ENCODE measurements around the gene RAI1.

The RAI1 gene

DNA sequence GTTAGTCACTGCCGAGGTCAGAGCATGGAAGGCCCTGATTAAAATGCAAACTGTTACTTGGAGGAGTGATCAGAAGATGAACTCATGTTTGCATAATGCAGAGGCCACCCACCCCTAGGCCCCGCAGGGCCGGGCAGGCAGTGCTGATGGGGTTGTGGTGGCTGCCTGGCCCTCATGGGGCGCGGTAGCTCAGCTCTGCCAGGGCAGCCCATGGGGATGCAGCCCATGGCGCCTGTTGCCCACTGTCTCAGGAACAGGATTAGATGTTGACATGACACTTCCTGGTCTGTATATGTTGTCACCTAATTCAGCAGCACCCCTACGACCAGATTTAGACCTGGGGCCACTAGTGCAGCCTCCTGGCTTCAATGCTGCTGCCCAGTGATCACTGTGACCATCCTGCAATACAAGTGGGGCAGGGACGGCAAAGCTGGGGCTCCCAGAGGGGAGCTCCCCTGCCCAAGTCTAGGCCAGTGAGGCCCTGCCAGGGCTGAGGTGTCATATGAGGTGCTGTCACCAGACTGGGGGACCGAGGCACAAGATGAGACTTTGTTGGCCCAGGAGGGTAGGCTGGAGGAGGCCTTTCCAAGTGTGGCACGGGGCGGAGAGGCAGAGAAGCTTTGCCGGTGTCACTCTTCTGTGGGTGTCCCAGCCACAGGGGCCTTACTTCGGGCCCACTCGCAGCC is 49.1 kb downstream of the RAI1 start:
- DNase-seq (ENCODE audit: low read depth in 1 of 2, low spot score in 1 of 2), result no peak

DNA sequence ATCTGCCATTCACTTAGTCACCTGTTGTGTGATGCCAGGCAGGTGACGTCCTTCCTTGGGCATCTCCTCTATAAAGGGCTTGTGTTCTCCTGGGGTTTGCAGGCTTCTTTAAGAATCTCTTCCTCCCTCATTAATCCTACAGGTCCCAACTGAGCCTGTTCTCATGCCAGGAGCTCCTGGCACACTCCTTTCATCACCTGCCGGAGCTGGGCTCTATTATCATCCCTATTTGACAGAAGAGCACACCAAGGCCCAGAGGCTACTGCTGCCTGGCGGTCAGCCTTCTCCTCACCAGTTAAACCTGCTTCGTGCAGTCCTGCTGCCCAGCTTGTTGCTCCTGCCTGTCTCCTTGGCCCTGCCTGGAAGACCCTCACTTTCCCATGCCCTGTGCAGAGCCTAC is 51.2 kb downstream of the RAI1 start:
- no peak for DNase-seq (ENCODE audit: low read depth in 1 of 2, low spot score in 1 of 2)

DNA sequence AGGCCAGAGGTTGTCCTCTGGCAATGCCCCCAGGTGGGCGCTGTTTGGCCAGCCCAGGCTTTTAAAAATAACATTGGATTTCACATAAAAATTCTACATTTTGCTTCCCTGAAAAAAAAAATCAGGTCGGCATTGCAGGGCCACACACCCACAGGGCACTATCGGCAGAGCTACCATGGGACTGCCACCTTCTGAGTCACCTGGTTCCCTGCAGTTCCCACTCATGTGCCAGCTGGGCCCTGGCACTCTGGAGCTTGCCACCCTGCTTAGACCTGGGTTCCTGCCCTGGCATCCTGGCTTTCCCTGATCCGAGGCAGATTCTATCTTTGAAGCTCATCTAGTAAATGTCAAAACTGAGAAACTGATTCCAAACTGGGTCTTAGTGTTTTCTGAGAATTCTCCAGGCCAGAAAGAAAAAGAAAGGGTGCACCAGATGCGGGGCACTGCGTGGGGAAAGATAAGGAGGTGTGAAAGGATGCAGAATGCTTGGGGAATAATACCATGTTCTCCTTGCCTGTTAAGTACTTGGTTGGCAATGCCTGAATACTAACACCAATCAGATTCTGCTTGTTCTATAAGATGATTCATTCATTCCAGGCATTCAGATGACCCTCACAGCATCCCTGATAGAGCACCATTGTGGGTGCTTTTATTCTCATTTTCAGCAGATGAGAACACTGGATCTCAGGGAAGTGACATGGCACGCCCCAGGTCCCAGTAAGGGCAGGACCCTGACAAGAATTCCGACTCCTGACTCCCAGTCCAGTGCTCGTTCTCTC is 51.8 kb downstream of the RAI1 start:
- no peak for DNase-seq (ENCODE audit: low read depth in 1 of 2, low spot score in 1 of 2)

DNA sequence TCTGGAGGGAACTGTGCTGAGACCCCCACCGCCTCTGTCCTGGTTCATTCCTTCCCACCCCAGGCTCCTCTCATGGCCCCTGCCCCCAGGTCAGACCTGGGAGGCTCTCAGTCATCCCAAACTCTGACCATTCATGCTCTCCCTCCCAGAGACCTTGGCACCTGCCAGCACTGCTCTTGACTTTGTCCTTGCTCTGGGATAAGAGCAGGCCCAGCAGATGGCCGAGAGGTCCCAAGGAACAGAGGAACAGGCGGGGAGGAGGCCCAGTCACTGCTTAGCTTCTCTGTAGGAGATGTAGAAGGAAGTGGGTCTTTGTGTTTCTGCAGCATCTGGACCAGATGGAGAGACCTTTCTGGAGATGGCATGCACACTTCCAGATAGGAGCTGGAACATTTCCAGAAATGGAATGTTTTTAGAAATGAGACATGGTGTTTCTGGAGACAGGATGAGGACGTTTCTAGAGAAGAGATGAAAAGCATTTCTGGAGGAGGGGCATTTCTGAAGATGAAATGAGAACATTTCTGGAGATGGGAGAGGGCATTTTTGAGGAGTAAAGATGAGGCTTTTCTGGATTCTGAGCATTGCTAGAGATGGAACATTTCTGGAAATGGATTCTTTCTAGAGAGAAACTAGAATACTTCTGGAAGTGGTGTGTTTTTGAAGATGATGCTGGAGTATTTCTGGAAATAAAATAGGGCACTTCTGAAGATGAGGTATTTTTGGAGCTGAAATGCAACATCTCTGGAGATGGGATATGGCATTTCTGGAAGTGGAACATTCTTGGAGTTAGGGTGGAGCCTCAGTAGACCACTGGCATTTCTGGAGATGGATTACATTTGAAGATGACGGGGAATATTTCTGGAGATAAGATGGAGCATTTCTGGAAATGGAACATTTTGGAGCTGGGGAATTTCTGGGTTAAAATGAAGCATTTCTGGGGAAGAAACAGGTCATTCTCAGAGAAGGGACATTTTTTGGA is 55.2 kb downstream of the RAI1 start:
- no peak for DNase-seq (ENCODE audit: low read depth in 1 of 2, low spot score in 1 of 2)

DNA sequence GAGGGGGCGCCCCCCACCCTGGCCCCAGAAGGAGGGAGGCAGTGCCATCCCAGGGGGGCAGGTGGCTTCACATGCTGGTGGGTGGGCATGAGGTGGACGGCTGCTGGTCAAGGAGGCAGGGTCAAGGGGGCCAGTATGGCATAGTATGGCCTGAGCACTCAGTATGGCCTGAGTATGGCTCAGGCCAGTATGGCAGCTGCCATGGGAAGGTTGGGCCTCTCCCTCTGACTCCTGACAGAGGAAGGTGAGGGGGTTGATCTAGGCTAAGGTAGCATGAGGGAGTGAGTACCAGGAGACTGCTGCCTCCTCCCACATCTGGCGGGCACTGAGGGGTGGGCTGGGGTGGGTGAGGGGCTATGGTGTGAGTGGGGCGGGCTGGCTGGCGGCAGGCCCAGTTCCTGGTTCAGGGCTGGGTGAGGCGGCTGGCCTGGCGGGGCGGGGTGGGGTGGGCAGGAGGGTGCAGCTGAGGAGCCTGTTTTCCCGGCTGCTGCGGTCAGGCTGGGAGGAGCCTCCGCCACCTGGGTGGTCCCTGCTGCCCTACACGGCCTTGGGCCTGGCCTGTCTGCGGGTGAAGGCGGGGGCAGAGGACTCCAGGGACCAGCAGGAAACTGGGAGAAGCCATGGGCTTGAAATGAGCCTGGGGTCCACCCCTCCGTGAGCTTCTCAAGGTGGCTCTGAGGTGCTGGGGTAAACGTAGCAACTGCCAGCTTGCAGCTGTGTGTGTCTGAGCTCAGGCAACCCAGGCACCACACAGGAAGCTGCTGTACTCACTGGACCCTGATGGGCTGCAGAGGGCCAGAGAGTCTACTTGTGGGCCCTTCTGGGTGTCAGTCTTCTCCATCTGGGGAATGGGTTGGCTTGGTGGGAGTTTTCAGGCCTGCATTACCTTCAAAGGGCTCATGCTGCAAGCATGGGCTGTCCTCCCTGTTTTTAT is 57.0 kb downstream of the RAI1 start:
- DNase-seq (ENCODE audit: low read depth in 1 of 2, low spot score in 1 of 2), result no peak

DNA sequence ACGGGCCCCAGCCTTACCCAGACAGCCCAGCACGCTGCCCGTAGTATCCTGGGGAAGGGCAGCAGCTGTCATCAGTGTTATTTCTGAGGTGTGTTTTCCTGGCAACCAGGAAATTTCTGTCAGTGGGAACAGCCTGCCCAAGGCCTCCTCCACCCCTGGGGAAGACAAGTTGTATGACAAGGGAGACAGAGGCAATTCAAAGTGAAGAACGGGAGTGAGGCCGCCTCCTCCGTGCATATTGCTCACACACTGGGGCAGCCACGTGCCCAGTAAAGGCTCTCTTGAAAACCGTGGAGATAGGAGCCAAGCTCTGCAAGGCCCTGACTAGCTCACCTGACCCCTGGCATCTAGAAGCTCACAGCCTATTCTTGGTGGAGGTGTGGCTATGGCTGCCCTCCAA is 57.6 kb downstream of the RAI1 start:
- DNase-seq (ENCODE audit: low read depth in 1 of 2, low spot score in 1 of 2), result no peak

DNA sequence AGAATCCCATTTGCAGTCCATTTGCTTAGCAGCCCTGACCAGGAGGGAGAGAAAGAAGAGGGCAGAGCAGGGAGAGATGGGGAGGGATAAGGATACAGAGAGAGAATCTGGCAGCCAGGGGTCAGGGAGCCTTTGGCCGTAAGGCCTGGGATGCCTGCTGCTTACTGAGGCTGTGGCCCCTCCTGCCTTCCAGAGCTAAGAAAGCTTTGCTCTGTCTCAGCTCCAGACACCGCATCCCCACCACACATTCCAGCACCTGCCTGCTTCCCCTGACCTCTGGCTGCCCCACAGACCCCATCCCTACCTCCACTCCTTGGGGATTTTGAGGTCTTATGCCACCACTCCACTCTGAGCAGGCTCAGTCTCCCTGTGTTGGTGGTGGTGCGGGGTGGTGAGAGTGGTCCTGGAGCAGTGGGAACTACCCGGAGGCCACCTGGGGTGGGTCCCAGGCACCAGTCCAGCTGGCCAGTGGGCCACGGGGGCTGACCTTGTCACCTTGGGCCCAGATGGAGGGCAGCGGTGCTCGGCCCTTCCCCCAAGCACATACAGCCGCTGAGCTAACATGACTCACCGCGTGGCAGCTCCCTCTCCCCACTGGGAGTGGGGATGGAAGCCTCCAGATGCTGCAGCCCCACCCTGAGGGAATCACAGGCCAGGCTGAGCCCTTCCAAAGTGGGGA is 58.3 kb downstream of the RAI1 start:
- DNase-seq (ENCODE audit: low read depth in 1 of 2, low spot score in 1 of 2), result no peak

DNA sequence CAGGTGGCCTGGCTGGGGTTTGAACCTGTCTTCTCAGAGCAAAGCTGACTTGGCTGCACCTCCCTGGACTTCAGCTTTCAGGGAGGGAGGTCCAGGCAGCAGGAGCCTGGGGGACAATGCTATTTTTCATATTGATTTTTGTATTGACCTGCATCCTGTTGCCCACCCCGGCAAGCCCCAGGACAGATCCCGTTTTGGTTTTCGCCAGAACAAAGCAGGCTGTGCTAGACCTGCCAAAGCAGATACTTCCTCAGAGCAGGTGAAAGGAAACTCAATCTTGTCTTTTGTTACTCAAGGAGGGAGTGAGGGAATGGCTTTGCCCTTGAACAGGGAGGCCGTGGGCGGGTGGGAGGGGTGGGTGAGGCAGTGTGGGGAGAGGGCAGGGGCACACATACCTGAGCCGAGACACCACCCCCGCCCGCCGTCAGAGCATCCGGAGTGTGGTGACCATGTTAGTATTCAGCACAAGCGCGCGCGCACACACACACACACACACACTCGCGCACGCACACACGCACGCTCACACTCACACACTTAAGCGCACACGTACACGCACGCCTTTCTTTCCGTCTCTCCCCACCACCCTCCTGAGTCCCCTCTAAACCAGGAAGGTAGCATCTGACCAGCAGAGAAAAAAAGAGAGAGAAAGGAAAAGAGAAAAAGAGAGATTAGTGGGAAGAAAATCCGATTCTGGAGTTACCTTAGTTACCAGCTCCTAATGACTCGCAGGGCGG is 59.5 kb downstream of the RAI1 start:
- DNase-seq (ENCODE audit: low read depth in 1 of 2, low spot score in 1 of 2), result no peak

DNA sequence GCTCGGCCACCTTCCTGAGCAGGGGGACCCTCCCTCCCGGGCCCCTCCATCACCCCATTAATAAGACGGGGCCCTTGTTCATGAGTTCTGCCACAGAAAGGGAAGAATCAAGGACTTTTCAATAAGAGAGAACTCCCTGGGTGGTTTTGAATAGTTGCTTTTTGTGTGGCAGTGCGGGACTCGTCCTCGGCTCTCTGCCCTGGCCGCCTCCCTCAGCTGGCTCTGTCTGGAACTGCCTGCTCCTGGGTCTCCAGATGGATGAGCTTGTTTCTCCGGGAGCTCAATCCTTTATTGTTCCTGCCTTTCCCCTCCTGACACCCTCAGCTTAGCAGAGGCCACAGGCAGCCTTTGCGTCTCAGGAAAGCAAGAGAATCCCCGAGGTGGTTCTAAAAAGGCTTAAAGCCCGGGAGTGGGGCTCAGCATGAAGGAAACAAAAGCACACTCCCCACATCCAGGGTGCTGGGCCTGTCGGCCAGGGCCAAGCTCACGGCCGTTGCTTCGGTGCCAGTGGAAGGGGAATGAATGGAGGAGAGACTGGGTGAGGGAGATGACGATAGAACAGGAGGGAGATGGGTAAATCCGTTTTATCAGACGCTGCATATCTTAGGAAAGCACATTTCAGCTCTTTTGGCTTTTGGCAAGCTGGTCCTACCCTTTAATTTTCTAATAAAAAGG is 60.2 kb downstream of the RAI1 start:
- DNase-seq (ENCODE audit: low read depth in 1 of 2, low spot score in 1 of 2), result no peak

DNA sequence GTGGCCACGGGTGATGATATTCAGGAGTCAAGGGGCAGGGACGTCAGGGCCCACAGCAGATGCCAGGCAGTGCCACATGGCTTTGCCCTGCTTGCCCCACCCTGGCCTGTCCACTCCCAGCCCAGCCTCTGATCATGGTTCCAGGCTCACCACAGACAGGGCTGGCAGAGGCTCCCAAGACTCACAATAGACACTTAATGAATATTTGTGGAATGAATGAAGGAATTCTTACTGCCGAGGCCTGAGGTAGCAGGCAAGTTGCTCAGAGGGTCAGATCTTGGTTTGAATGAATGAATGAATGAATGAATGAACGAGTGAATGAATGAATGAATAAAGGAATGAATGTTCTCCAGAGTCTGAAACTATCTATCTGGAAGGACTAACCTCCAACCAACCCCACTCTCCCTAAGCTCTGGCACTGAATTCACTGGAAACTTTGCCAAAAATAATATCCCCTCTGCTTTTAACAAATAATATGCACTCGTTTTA is 60.9 kb downstream of the RAI1 start:
- no peak for DNase-seq (ENCODE audit: low read depth in 1 of 2, low spot score in 1 of 2)

DNA sequence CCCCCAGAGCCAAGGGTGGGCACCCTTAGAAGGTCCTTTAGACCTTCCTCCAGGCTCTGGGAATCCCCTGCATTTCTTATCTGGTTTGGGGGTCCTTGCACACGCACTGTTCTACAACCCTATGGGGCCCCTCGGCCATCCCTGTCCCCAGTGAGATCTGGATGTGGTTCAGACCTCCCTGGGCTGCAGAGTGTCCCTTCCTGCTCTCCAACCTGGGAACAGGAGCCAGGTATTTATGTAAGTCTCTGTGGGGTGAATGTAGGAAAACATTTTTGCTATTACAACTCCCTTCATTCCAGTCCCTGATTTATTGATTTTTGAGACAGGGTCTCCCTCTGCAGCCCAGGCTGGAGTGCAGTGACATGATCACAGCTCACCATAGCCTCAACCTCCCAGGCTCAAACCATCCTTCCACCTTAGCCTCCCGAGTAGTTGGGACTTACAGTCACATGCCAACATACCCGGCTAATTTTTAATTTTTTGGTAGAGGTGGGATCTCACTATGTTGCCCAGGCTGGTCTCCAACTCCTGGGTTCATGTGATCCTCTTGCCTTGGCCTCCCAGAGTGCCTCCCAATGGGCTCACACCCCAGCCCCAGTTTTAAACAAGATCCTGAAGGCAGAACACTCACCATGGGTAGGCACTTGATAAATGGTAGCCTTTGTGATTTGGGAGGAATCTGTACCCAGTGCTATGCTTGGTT is 61.6 kb downstream of the RAI1 start:
- no peak for DNase-seq (ENCODE audit: low read depth in 1 of 2, low spot score in 1 of 2)

DNA sequence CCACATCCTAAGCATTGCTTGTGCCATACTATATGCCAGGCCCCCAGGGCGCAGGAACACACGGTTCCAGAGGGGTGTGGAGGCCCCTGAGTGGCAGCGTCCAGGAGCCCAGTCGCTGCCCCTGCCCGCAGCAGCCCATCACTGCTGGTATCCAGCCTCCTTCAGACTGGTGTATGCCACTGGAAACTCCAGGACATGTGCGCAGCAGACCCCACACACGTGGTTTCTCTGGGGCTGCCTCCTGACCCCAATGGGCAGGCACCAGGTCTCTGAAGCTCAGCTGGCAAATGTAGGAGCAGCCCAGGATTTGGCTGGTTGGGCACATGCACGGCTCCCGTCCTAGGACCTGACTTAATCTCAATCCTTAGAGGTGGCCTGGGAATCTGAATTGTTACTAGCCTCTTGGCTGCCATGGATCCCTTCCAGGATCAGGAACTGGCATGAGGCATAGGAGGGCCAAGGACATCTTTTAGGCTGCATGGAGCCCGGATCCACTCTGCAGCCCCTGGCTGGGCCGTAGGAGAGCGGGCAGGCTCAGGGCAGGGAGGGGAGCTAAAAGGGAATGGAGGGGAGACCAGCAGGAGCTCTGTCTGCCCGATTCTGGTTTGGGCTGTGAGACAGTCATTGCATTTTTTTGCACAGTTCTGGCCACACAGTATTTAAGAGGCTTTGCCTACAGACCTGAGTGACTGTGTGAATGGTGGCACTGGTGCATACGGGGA is 62.3 kb downstream of the RAI1 start:
- no peak for DNase-seq (ENCODE audit: low read depth in 1 of 2, low spot score in 1 of 2)

DNA sequence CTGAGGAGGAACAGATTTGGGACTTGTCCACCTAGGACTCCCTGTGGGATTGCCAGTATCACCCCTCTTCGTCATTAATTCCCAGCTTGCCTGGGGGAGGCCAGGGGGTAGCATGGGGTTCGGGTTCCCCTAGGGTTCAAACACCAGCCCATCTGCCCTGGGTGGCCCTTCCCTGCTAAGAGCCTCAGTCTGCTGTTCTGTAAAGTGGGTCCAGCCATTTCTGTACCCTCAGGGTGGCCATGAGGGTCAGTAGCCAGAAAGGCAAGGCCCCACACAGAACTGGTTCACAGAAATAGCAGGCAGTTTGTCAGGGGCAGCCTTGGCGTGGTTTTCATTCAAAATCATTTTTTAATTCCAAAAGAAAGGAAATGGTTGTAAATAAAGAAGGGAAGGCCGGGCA is 62.9 kb downstream of the RAI1 start:
- DNase-seq (ENCODE audit: low read depth in 1 of 2, low spot score in 1 of 2), result no peak

DNA sequence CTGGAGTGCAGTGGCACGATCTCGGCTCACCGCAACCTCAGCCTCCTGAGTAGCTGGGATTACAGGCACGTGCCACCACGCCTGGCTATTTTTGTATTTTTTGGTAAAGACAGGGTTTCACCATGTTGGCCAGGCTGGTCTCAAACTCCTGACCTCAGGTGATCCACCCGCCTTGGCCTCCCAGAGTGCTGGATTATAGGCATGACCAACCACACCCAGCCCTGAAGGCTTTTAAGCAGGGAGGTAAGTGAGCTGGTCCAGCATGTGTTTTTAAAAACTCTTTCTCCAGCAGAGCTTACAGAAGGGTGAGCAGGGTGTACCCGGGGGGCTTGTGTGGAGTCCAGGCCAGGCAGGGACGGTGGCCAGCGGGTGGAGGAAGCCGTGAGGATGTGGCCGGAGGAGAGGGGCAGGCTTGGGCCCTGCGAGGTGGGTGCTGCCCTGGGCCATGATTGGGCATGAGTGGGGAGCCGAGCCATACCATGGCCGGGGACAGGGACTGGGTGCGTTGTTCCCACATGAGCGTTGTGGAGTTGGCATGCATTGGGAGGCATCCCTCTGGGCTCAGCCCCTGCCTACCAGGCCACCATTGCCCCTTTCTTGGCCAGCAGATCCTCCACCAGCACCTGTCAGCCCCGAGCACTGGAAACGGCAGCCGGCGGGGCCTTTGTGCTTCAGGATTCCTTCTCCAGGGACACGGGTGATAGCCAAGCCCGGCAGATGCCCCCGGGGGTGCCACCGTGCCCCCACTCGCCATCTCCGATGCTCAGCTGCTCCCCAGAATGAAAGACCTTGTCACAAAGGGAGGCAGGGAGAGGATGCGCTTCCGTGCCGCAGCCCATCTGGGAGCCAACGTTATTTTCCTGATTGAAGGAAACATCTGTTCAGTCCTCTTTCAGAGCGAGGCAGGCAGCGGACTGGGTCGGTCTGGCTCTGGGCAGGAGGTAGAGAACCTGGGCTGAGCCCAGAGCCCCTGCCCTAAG is 64.5 kb downstream of the RAI1 start:
- no peak for DNase-seq (ENCODE audit: low read depth in 1 of 2, low spot score in 1 of 2)

DNA sequence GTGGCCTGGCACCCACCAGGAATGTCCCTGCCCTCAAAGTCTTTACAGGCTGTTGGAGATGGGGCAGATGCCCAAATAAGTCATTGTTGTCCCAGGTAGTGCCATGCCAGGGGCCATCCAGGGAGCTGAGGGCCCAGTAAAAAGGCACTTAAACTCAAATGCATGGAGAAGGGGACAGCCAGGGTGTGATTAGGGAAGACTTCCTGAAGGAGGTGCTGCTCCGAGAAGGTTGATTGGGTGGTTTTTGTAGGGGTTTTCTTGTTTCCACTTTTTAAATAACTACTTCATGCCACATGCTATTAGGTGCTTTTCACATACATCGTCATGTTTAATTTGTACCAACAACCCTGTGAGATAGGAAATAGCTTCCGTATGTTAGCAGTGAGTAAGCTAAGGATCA is 66.9 kb downstream of the RAI1 start:
- DNase-seq (ENCODE audit: low read depth in 1 of 2, low spot score in 1 of 2), result no peak

DNA sequence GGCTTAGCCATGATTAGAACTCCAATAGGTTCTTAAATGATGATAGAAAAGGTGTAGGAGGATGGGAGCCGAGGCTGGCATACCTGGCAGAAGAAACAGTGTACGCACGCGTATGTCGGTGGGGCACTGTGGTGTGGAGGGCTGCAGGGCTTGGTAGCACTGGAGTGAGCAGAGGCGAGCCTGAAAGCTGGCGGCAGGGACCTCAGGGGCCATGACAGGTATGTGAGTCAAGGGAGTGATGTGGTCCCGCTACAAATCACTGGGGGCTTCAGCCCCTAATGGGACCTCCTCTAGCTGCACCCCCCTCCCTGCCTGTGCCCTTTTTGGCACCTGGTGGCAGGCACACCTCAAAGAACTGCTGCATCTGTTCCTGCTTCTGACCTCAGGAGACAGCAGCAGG is 67.3 kb downstream of the RAI1 start:
- no peak for DNase-seq (ENCODE audit: low read depth in 1 of 2, low spot score in 1 of 2)
